CD8-positive, alpha-beta memory T cell (primary cell): ENCODE results near the gene RTN4. TPM values are rescaled to one million over a fixed set of nuclear protein-coding genes. Genes with fewer than 3 reads are reported as not detected.
A peak's percentile ranks its signal among the peaks of the same experiment; 100 is the strongest.

ENCODE experiments used
- CTCF ChIA-PET: fragments of 350-600 bp; sonication (Branson Sonifier 250); formaldehyde crosslinking; loops from one replicate; lab custom pipeline; 2021; ENCODE audit warnings: antibody characterized with exemption; lab: Charles Lee
- POLR2A ChIA-PET: fragments of 350-600 bp; sonication (Branson Sonifier 250); formaldehyde crosslinking; loops from one replicate; lab custom pipeline; 2021; ENCODE audit warnings: antibody characterized with exemption; lab: Charles Lee
- DNase-seq, 5 donors: peaks; one replicate each; pipeline versions ENCODE4 v3.0.0 to v3.0.0-alpha.2; 2020 to 2022; ENCODE audit warnings: mixed read lengths in 1 of 5
- H3K27ac ChIP-seq: one replicate; pipeline ENCODE4 v1.7.0; 2013; ENCODE audit warnings: low read depth, mild to moderate bottlenecking, low read length, moderate library complexity
- H3K27me3 ChIP-seq: 2 replicates; pipeline ENCODE4 v1.7.0; 2013; ENCODE audit warnings: low read length, mild to moderate bottlenecking; ENCODE audit not compliant: insufficient read depth, poor library complexity, severe bottlenecking
- H3K36me3 ChIP-seq: 2 replicates; pipeline ENCODE4 v1.7.0; 2013; ENCODE audit warnings: mild to moderate bottlenecking, low read length, moderate library complexity; ENCODE audit not compliant: insufficient read depth
- H3K4me1 ChIP-seq: 2 replicates; pipeline ENCODE4 v1.7.0; 2013; ENCODE audit warnings: mild to moderate bottlenecking, low read length, moderate library complexity; ENCODE audit not compliant: insufficient read depth
- H3K4me3 ChIP-seq: 2 replicates; pipeline ENCODE4 v1.7.0; 2013; ENCODE audit warnings: mild to moderate bottlenecking, low read length
- H3K9me3 ChIP-seq: 2 replicates; pipeline ENCODE4 v1.7.0; 2013; ENCODE audit warnings: mild to moderate bottlenecking, low read length
- H3K27ac Mint-ChIP-seq, 8 donors: one replicate each; pipeline ENCODE4 v1.8.0; 2020 to 2021; ENCODE audit warnings: mixed read lengths in 8 of 8, mild to moderate bottlenecking in 6 of 8, inconsistent platforms in 3 of 8, moderate library complexity in 3 of 8
- H3K27me3 Mint-ChIP-seq, 2 donors: one replicate each; pipeline ENCODE4 v1.8.0; 2020 to 2021; ENCODE audit warnings: mixed read lengths in 2 of 2, mild to moderate bottlenecking in 1 of 2, moderate library complexity in 1 of 2
- H3K36me3 Mint-ChIP-seq, 3 donors: one replicate each; pipeline ENCODE4 v1.8.0; 2020 to 2021; ENCODE audit warnings: mixed read lengths in 3 of 3, inconsistent platforms in 1 of 3, mild to moderate bottlenecking in 1 of 3
- H3K4me1 Mint-ChIP-seq, 3 donors: one replicate each; pipeline ENCODE4 v1.8.0; 2020 to 2021; ENCODE audit warnings: mixed read lengths in 3 of 3, inconsistent platforms in 1 of 3, mild to moderate bottlenecking in 1 of 3
- H3K4me3 Mint-ChIP-seq, 7 donors: one replicate each; pipeline ENCODE4 v1.8.0; 2020 to 2021; ENCODE audit warnings: mixed read lengths in 7 of 7, mild to moderate bottlenecking in 6 of 7, moderate library complexity in 4 of 7, inconsistent platforms in 2 of 7
- H3K9me3 Mint-ChIP-seq, 5 donors: one replicate each; pipeline ENCODE4 v1.8.0; 2020 to 2022; ENCODE audit warnings: mixed read lengths in 5 of 5, mild to moderate bottlenecking in 3 of 5, moderate library complexity in 2 of 5, inconsistent platforms in 1 of 5
- polyA plus RNA-seq: library from polyadenylated mRNA; unstranded; fragments of 300-500 nt; fragmentation: Illumina TruSeq; gene quantifications from one replicate; pipeline ENCODE4 v1.2.3, GENCODE V29; 2021
- total RNA-seq, 2 experiments: library from RNA; stranded (reverse); gene quantifications; one replicate each; pipeline ENCODE4 v1.2.3, GENCODE V29; 2021

The RTN4 gene
- total and polyA plus RNA-seq, 3 experiments from 2014 or later, result 100 to 110 (median 105) TPM

DNA sequence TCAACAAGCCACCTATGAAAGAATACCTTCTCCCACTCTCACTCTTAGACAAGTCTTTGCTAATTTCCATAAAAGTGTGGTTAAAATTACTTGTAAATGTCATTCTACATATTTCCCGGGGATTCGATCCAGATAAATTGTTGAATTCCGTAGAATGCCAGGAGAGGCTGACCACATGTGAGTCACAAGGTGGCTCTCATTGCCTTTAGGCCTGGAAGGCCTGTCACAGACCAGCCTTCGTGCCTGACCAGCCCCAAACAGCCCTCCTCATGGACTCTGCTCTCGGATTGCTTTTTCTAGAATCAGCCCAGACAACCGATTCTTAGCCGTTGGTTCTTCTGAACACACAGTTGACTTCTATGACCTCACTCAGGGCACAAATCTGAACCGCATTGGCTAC, 86.0 kb downstream of the RTN4 start:
- Mint-ChIP-seq H3K36me3 (peaks cover 0 to 18% (median 10%) of the 10 kb centered on the region in 3 donors), H3K27me3 (no peaks in the 10 kb centered on the region), H3K9me3 (no peaks in the 10 kb centered on the region), H3K4me3 (peak overlapping the region in 1 of 7 donors; percentile 52), H3K4me1 (peaks cover 36 to 48% (median 45%) of the 10 kb centered on the region in 3 donors), H3K27ac (peak overlapping the region in 3 of 8 donors; percentile 39 to 79 (median 52))
- POLR2A ChIA-PET, result no interaction called here
- Histone ChIP-seq H3K4me1 (peaks cover 27% of the 10 kb centered on the region), H3K9me3 (no peaks in the 10 kb centered on the region), H3K27me3 (no peaks in the 10 kb centered on the region), H3K27ac (no peak overlapping the region), H3K36me3 (no peaks in the 10 kb centered on the region), H3K4me3 (no peak overlapping the region)
- DNase-seq, result no peak
- CTCF ChIA-PET, result interaction anchor here (1.9 kb wide), 1 partner anchor 64 kb away, joined by 8 read pairs; no protein-coding TSS in a partner anchor

DNA sequence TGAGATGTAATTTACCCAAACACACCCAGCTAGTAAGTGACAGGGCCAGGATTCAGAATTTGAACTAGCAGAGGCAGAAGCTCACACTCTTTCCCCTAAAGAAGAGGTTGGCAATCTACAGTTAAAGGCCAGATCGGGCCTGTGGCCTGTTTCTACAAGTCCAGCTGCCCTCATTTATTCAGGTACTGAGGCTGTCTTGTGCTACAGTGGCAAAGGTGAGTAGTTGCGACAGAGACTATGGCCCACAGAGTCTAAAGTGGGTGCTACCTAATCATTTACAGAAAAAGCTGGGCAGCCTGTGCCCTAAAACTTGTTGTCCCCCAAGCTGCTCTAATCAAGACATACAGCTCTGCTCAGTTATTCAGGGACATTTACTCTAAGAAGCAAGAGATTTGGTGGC, 86.8 kb downstream of the RTN4 start:
- no peaks in the 10 kb centered on the region for H3K9me3 ChIP-seq
- POLR2A ChIA-PET, result no interaction called here
- DNase-seq, result no peak
- H3K27me3 Mint-ChIP-seq, result no peaks in the 10 kb centered on the region
- H3K4me3 Mint-ChIP-seq, result no peak overlapping the region
- CTCF ChIA-PET, result interaction anchor here (1.9 kb wide), 1 partner anchor 63 kb away, joined by 8 read pairs; no protein-coding TSS in a partner anchor
- H3K27ac Mint-ChIP-seq, result peak overlapping the region in 2 of 8 donors; percentile 67 to 78
- H3K36me3 ChIP-seq, result no peaks in the 10 kb centered on the region
- H3K36me3 Mint-ChIP-seq, result peaks cover 0 to 13% (median 10%) of the 10 kb centered on the region in 3 donors
- H3K4me1 ChIP-seq, result peaks cover 27% of the 10 kb centered on the region
- no peak overlapping the region for H3K27ac ChIP-seq
- H3K9me3 Mint-ChIP-seq, result no peaks in the 10 kb centered on the region
- H3K4me1 Mint-ChIP-seq, result peaks cover 36 to 48% (median 43%) of the 10 kb centered on the region in 3 donors
- H3K4me3 ChIP-seq, result no peak overlapping the region
- no peaks in the 10 kb centered on the region for H3K27me3 ChIP-seq

DNA sequence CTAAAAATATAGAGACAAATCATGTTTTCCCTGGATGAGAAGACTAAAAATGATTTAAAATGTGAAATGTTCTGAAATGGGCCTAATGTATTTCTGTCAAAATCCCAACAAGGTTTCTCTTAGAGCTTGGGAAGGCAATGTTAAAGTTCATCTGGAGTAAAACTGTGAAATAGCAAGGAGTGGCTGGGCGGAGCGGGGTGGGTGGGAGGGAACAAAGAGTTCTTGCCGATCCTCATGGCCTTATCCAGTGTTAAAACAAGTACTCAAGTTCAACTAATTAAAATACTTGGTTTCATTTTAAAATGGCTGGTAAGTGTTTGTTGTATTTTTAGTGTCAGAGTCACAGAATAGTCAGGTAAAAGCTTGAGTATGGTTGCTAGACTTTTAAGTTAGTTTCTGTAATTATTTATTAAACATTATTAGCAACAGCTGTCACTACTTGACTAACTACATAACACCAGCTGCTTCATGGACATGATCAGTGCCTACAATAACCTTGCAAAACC, 87.3 kb downstream of the RTN4 start:
- Mint-ChIP-seq H3K9me3 (no peaks in the 10 kb centered on the region), H3K4me1 (peaks cover 36 to 48% (median 40%) of the 10 kb centered on the region in 3 donors), H3K27ac (peak overlapping the region in 2 of 8 donors; percentile 67 to 78), H3K27me3 (no peaks in the 10 kb centered on the region), H3K36me3 (peaks cover 0 to 10% (median 8%) of the 10 kb centered on the region in 3 donors), H3K4me3 (no peak overlapping the region)
- DNase-seq, result no peak
- Histone ChIP-seq H3K36me3 (no peaks in the 10 kb centered on the region), H3K4me3 (no peak overlapping the region), H3K27me3 (no peaks in the 10 kb centered on the region), H3K9me3 (no peaks in the 10 kb centered on the region), H3K27ac (no peak overlapping the region), H3K4me1 (peaks cover 27% of the 10 kb centered on the region)
- ChIA-PET POLR2A (no interaction called here), CTCF (interaction anchor here (1.9 kb wide), 1 partner anchor 63 kb away, joined by 8 read pairs; no protein-coding TSS in a partner anchor)

DNA sequence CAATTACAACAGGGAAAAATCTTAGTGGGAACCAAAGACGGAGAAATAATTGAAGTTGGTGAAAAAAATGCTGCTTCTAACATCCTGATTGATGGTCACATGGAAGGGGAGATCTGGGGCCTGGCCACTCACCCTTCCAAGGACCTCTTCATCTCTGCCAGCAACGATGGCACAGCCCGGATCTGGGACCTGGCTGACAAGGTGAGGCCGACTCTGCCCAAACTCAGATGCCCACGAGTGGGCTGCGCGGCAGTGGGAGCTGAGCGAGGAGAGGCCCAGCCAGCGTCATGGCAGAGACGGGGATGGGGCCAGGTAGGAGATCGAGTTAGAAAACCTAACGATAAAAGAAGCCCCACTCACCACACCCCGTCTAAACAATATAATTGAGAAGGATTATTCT, 87.7 kb downstream of the RTN4 start:
- no peak for DNase-seq
- POLR2A ChIA-PET, result no interaction called here
- H3K4me1 ChIP-seq, result peaks cover 27% of the 10 kb centered on the region
- H3K27ac ChIP-seq, result no peak overlapping the region
- Mint-ChIP-seq H3K9me3 (no peaks in the 10 kb centered on the region), H3K4me3 (no peak overlapping the region), H3K27ac (peak overlapping the region in 1 of 8 donors; percentile 14), H3K36me3 (peaks cover 0 to 10% (median 6%) of the 10 kb centered on the region in 3 donors), H3K4me1 (peaks cover 35 to 47% (median 39%) of the 10 kb centered on the region in 3 donors), H3K27me3 (no peaks in the 10 kb centered on the region)
- H3K27me3 ChIP-seq, result no peaks in the 10 kb centered on the region
- no peaks in the 10 kb centered on the region for H3K36me3 ChIP-seq
- CTCF ChIA-PET, result no interaction called here
- no peaks in the 10 kb centered on the region for H3K9me3 ChIP-seq
- no peak overlapping the region for H3K4me3 ChIP-seq

DNA sequence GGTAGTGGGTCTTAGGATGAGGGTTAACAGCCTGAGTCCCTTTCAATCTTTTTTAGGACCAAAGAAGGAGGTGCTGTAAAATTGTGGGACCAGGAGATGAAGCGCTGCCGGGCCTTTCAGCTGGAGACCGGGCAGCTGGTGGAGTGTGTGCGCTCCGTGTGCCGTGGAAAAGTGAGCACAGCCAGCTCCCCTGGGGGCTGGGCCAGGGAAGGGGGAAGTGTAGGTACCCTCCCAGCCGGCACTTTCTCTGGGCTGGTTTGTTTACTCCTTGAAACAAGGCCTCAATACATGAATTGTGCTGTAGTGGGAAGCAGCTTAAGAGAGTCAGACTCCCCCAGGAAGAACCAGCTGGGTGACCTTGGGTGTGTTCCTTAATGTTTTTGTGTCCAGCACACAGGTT, 90.1 kb downstream of the RTN4 start:
- no peak for DNase-seq
- Histone ChIP-seq H3K9me3 (no peaks in the 10 kb centered on the region), H3K36me3 (no peaks in the 10 kb centered on the region), H3K27me3 (no peaks in the 10 kb centered on the region), H3K27ac (no peak overlapping the region), H3K4me1 (peaks cover 10% of the 10 kb centered on the region), H3K4me3 (no peak overlapping the region)
- POLR2A ChIA-PET, result interaction anchor here (0.5 kb wide), 1 partner anchor 69 kb away, joined by 3 read pairs; no protein-coding TSS in a partner anchor
- Mint-ChIP-seq H3K9me3 (no peaks in the 10 kb centered on the region), H3K27me3 (no peaks in the 10 kb centered on the region), H3K4me3 (no peak overlapping the region), H3K36me3 (peaks cover 0 to 6% (median 0%) of the 10 kb centered on the region in 3 donors), H3K4me1 (peaks cover 14 to 32% (median 15%) of the 10 kb centered on the region in 3 donors), H3K27ac (peak overlapping the region in 1 of 8 donors; percentile 66)
- CTCF ChIA-PET, result interaction anchor here (0.9 kb wide), 1 partner anchor 14 kb away, joined by 3 read pairs; no protein-coding TSS in a partner anchor

DNA sequence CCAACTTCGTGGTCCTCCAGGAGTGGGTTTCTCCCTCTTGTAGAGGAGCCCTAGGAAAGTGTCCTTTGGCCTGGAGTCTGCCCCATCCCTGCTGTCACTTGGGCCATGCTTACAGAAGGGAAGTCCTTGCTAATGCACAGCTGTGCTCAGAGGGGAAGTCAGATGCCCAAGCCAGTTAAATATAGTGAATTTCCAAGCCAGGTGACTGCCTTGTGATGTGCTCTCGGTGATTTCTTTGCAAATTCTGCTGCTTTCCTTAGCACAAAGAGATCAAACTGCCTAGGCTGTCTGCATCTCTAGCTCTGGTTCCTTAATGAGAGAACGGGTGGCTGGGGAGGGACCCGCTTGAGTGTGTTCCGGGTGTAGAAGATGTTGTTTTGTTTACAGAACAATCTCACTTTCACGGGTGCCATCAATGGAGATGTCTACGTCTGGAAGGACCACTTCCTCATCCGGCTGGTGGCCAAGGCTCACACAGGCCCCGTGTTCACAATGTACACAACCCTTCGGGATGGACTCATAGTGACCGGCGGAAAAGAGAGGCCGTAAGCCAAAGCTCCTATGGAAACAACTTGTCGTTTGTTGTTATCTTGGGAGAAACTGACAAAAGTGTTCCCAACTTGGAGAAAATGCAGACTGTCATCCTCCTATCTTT, 91.4 kb downstream of the RTN4 start:
- no peak for DNase-seq
- H3K4me1 Mint-ChIP-seq, result peaks cover 2 to 19% (median 4%) of the 10 kb centered on the region in 3 donors
- ChIA-PET CTCF (no interaction called here), POLR2A (no interaction called here)
- H3K36me3 ChIP-seq, result no peaks in the 10 kb centered on the region
- peaks cover 0 to 6% (median 0%) of the 10 kb centered on the region in 3 donors for H3K36me3 Mint-ChIP-seq
- H3K27ac ChIP-seq, result no peak overlapping the region
- no peaks in the 10 kb centered on the region for H3K9me3 Mint-ChIP-seq
- no peaks in the 10 kb centered on the region for H3K9me3 ChIP-seq
- H3K4me3 ChIP-seq, result no peak overlapping the region
- H3K27ac Mint-ChIP-seq, result peak overlapping the region in 1 of 8 donors; percentile 52
- no peak overlapping the region for H3K4me3 Mint-ChIP-seq
- H3K4me1 ChIP-seq, result no peaks in the 10 kb centered on the region
- no peaks in the 10 kb centered on the region for H3K27me3 ChIP-seq
- peaks cover 0 to 1% of the 10 kb centered on the region in 2 donors for H3K27me3 Mint-ChIP-seq

DNA sequence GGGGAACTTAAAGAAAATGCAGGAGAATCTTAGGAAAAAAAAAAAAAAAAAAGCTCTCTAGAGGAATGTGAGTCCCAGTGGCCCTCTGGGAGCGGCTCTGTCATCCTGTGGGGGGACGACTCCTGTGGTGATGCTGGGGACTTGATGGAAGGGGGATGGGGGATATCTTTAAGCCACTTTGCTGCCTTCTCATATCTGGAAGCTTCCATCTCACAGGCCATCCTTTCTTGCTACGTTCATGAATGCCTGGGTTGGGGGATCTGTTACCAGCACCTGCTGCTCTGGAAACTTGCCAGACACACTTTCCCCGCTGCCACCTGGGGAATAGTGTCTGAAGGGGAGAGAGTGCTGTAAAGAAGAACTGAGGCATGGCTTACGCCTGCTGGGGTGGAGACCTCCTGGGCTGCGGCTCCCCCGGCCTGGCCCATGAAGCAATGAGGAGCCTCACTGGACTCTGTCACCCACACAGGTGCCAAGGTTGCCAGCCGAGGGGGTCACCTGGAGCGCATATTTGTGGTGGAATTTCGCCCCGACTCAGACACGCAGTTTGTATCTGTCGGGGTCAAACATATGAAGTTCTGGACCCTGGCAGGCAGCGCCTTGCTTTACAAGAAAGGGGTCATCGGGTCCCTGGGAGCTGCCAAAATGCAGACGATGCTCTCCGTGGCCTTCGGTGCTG, 92.8 kb downstream of the RTN4 start:
- ChIA-PET POLR2A (no interaction called here), CTCF (no interaction called here)
- Mint-ChIP-seq H3K27me3 (peaks cover 0 to 1% of the 10 kb centered on the region in 2 donors), H3K4me1 (peaks cover 0 to 17% (median 0%) of the 10 kb centered on the region in 3 donors), H3K36me3 (peaks cover 0 to 4% (median 0%) of the 10 kb centered on the region in 3 donors), H3K27ac (no peak overlapping the region), H3K4me3 (no peak overlapping the region), H3K9me3 (no peaks in the 10 kb centered on the region)
- Histone ChIP-seq H3K4me1 (no peaks in the 10 kb centered on the region), H3K27ac (no peak overlapping the region), H3K36me3 (no peaks in the 10 kb centered on the region), H3K9me3 (no peaks in the 10 kb centered on the region), H3K4me3 (no peak overlapping the region), H3K27me3 (no peaks in the 10 kb centered on the region)
- DNase-seq, result no peak
